ENCODE results near the gene RCC2.

RCC2 gene

GRCh38 chr1:17433261-17433660, 6.2 kb downstream of the RCC2 start:
- TF ChIP-seq GATA3 (IDR thresholded peaks at IDR 0.05; ENCODE audit: low read depth, low read length) = no peak
- TF ChIP-seq GATA2 (IDR thresholded peaks at IDR 0.05; ENCODE audit: low read depth, low read length) = no peak

GRCh38 chr1:17432412-17432811, 7.1 kb downstream of the RCC2 start:
- TF ChIP-seq GATA3 (IDR thresholded peaks at IDR 0.05; ENCODE audit: low read depth, low read length) = no peak
- TF ChIP-seq GATA2 (IDR thresholded peaks at IDR 0.05; ENCODE audit: low read depth, low read length) = no peak

- TF ChIP-seq GATA2 (IDR thresholded peaks at IDR 0.05; ENCODE audit: low read depth, low read length) = no peak
- TF ChIP-seq GATA3 (IDR thresholded peaks at IDR 0.05; ENCODE audit: low read depth, low read length) = no peak
Observed at GRCh38 chr1:17429183-17429582, 10.3 kb downstream of the RCC2 start.

- TF ChIP-seq GATA2 (IDR thresholded peaks at IDR 0.05; ENCODE audit: low read depth, low read length) = no peak
- TF ChIP-seq GATA3 (IDR thresholded peaks at IDR 0.05; ENCODE audit: low read depth, low read length) = no peak
Observed at GRCh38 chr1:17427696-17428660, 11.5 kb downstream of the RCC2 start.

GRCh38 chr1:17425806-17426600, 13.5 kb downstream of the RCC2 start:
- TF ChIP-seq GATA2 (IDR thresholded peaks at IDR 0.05; ENCODE audit: low read depth, low read length) = no peak
- TF ChIP-seq GATA3 (IDR thresholded peaks at IDR 0.05; ENCODE audit: low read depth, low read length) = no peak

GRCh38 chr1:17423781-17424245, 15.7 kb downstream of the RCC2 start:
- TF ChIP-seq GATA2 (IDR thresholded peaks at IDR 0.05; ENCODE audit: low read depth, low read length) = no peak
- no peak for TF ChIP-seq GATA3 (IDR thresholded peaks at IDR 0.05; ENCODE audit: low read depth, low read length)

GRCh38 chr1:17422461-17422860, 17.0 kb downstream of the RCC2 start:
- TF ChIP-seq GATA3 (IDR thresholded peaks at IDR 0.05; ENCODE audit: low read depth, low read length) (no peak), GATA2 (IDR thresholded peaks at IDR 0.05; ENCODE audit: low read depth, low read length) (no peak)

GRCh38 chr1:17420391-17420918, 19.0 kb downstream of the RCC2 start:
- TF ChIP-seq GATA2 (IDR thresholded peaks at IDR 0.05; ENCODE audit: low read depth, low read length) = no peak
- no peak for TF ChIP-seq GATA3 (IDR thresholded peaks at IDR 0.05; ENCODE audit: low read depth, low read length)

- no peak for TF ChIP-seq GATA3 (IDR thresholded peaks at IDR 0.05; ENCODE audit: low read depth, low read length)
- no peak for TF ChIP-seq GATA2 (IDR thresholded peaks at IDR 0.05; ENCODE audit: low read depth, low read length)
Observed at GRCh38 chr1:17419626-17420328, 19.7 kb downstream of the RCC2 start.

- no peak for TF ChIP-seq GATA2 (IDR thresholded peaks at IDR 0.05; ENCODE audit: low read depth, low read length)
- no peak for TF ChIP-seq GATA3 (IDR thresholded peaks at IDR 0.05; ENCODE audit: low read depth, low read length)
Observed at GRCh38 chr1:17416389-17416788, 23.1 kb downstream of the RCC2 start.

- TF ChIP-seq GATA3 (IDR thresholded peaks at IDR 0.05; ENCODE audit: low read depth, low read length) = no peak
- TF ChIP-seq GATA2 (IDR thresholded peaks at IDR 0.05; ENCODE audit: low read depth, low read length) = no peak
Observed at GRCh38 chr1:17414022-17414421, 25.5 kb downstream of the RCC2 start.

GRCh38 chr1:17412093-17412870, 27.2 kb downstream of the RCC2 start:
- TF ChIP-seq GATA3 (IDR thresholded peaks at IDR 0.05; ENCODE audit: low read depth, low read length) = no peak
- no peak for TF ChIP-seq GATA2 (IDR thresholded peaks at IDR 0.05; ENCODE audit: low read depth, low read length)

- no peak for TF ChIP-seq GATA3 (IDR thresholded peaks at IDR 0.05; ENCODE audit: low read depth, low read length)
- no peak for TF ChIP-seq GATA2 (IDR thresholded peaks at IDR 0.05; ENCODE audit: low read depth, low read length)
Observed at GRCh38 chr1:17409391-17409811, 30.1 kb downstream of the RCC2 start.
